Measurements from ENCODE around the gene ERBIN. TPM values are rescaled to one million over a fixed set of nuclear protein-coding genes. Genes with fewer than 3 reads are reported as not detected.

ERBIN gene
- total and polyA plus RNA-seq, 9 of the 15 experiments (the other 6 are each of a cell fraction or from before 2014, with no cell fraction given) = 11.9 to 72.8 (median 41.7) TPM

- TF ChIP-seq NKRF (IDR thresholded peaks at IDR 0.05; ENCODE audit: borderline replicate concordance) (no peak; the same call in 1 of the 2 replicates), ZNF140 (CRISPR knock-in tag; IDR thresholded peaks at IDR 0.05) (no peak), POLR2AphosphoS5 (IDR thresholded peaks at IDR 0.05; ENCODE audit: control insufficient read depth, insufficient read depth, low read depth, low read length) (0 out of 2 replicates have a peak, but pooled peaks have one; percentile 34), SMARCA4 (IDR thresholded peaks at IDR 0.05) (no peak), SIN3A (IDR thresholded peaks at IDR 0.05; ENCODE audit: borderline replicate concordance in 2 of 2, control insufficient read depth in 1 of 2, low read depth in 2 of 2, low read length in 2 of 2) (peak; percentile 12 to 38; a peak in 1 of 4 replicates), TRIM25 (IDR thresholded peaks at IDR 0.05; ENCODE audit: borderline replicate concordance) (no peak), ZBTB7A (IDR thresholded peaks at IDR 0.05; ENCODE audit: borderline replicate concordance, control insufficient read depth, low read depth, low read length) (no peak), ZNF165 (CRISPR knock-in tag; IDR thresholded peaks at IDR 0.05; ENCODE audit: borderline replicate concordance) (no peak), IRF9 (tag; IDR thresholded peaks at IDR 0.05) (no peak), PHF8 (IDR thresholded peaks at IDR 0.05; ENCODE audit: borderline replicate concordance, low read length) (peak; percentile 60; the same call in 1 of the 2 replicates), SUPT5H (IDR thresholded peaks at IDR 0.05) (no peak), HOMEZ (CRISPR knock-in tag; IDR thresholded peaks at IDR 0.05) (no peak), STAT5A (IDR thresholded peaks at IDR 0.05; ENCODE audit: borderline replicate concordance, low read length) (no peak), CHD1 (IDR thresholded peaks at IDR 0.05; ENCODE audit: low read length) (peak; percentile 89), NFATC3 (IDR thresholded peaks at IDR 0.05) (0 out of 2 replicates have a peak, but pooled peaks have one; percentile 39), UBTF (IDR thresholded peaks at IDR 0.05; ENCODE audit: borderline replicate concordance in 1 of 2, low read depth in 2 of 2, low read length in 2 of 2) (peak in 1 of 2 experiments; percentile 52; a peak in 1 of 4 replicates), CHD4 (IDR thresholded peaks at IDR 0.05; ENCODE audit: insufficient read depth, insufficient replicate concordance, low read depth, low read length, poor library complexity, severe bottlenecking) (no peak), ZNF263 (CRISPR knock-in tag; IDR thresholded peaks at IDR 0.05; ENCODE audit: borderline replicate concordance) (no peak)
Measured at GRCh38 chr5:65926276-65926783, at the start of gene ERBIN (continued).

Data from K562 (cell line).